Measurements from ENCODE around the gene DOLPP1.

DOLPP1 gene

DNA sequence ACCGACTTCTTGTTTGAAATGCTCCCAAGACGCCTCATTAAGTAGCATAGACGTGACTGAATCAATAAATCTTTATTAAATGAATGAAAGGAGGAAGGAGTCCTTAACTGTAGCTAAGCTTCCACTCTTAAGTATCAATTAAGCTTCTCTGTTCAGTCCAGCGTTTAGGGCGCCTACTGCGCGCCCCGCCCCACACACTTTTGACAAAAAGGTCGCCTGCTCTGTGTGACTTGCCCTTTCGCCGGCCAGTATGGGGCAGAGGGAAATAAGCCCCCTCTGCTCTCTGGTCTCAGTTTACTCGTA, 662 bp upstream of the DOLPP1 start (continued):
- TF ChIP-seq ZNF660 (tag by site-specific recombination; IDR thresholded peaks at IDR 0.05) (0 out of 2 replicates have a peak, but pooled peaks have one; percentile 40), ZNF664 (tag by site-specific recombination; IDR thresholded peaks at IDR 0.05) (no peak)

DNA sequence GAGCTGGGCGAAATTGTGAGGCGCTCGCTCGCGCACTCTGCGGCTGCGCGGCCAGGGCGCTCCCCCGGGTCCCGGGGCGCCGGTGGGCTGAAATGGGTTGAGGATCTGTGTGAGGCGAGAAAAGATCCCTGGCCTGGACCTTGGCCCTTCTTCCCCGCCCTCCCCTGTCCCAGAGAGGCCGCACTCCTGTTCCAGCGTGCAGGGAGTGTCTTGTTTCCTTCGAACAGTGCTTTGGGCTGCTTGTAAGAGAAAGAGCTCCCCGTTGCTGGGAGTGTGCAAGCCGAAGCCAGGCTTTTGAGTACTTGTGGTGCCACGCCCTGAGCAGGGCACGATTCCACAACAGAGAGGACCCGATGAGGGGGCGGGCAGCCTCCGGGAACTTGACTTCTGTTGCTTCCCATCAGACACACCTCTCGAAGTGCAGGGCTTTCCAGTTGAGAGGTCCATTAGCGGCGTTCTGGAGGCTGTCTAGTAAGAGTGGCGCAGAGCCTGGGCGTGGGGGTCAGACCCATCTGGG, 535 bp downstream of the DOLPP1 start:
- ChIA-PET POLR2A (interaction anchor here (0.8 to 2.4 kb wide), 13 partner anchors 9 to 263 kb away, joined by 3 to 23 read pairs (median 13); partner anchors contain the start of genes CRAT, ENDOG, MIGA2 and PTPA), CTCF (interaction anchor here (1.0 to 1.3 kb wide), 3 partner anchors 37 to 656 kb away, joined by 4 read pairs; no protein-coding TSS in a partner anchor)
- TF ChIP-seq, protein P1, sequence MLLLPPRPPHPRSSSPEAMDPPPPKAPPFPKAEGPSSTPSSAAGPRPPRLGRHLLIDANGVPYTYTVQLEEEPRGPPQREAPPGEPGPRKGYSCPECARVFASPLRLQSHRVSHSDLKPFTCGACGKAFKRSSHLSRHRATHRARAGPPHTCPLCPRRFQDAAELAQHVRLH (tag by site-specific recombination; IDR thresholded peaks at IDR 0.05) = 0 out of 2 replicates have a peak, but pooled peaks have one; percentile 42
- TF ChIP-seq, protein P2, sequence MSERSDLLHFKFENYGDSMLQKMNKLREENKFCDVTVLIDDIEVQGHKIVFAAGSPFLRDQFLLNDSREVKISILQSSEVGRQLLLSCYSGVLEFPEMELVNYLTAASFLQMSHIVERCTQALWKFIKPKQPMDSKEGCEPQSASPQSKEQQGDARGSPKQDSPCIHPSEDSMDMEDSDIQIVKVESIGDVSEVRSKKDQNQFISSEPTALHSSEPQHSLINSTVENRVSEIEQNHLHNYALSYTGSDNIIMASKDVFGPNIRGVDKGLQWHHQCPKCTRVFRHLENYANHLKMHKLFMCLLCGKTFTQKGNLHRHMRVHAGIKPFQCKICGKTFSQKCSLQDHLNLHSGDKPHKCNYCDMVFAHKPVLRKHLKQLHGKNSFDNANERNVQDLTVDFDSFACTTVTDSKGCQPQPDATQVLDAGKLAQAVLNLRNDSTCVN (tag by site-specific recombination; optimal IDR thresholded peaks at IDR 0.05) = peak; percentile 66
- no peak for TF ChIP-seq TRIM28 (IDR thresholded peaks at IDR 0.05; ENCODE audit: borderline replicate concordance, low read length)
- TF ChIP-seq ZNF335 (tag by site-specific recombination; conservative IDR thresholded peaks at IDR 0.05) = peak; percentile 63
- TF ChIP-seq, protein P3, sequence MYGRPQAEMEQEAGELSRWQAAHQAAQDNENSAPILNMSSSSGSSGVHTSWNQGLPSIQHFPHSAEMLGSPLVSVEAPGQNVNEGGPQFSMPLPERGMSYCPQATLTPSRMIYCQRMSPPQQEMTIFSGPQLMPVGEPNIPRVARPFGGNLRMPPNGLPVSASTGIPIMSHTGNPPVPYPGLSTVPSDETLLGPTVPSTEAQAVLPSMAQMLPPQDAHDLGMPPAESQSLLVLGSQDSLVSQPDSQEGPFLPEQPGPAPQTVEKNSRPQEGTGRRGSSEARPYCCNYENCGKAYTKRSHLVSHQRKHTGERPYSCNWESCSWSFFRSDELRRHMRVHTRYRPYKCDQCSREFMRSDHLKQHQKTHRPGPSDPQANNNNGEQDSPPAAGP (tag by site-specific recombination; IDR thresholded peaks at IDR 0.05) = no peak
- 0 out of 2 replicates have a peak, but pooled peaks have one; percentile 19 for TF ChIP-seq KLF7 (tag by site-specific recombination; IDR thresholded peaks at IDR 0.05; ENCODE audit: borderline replicate concordance)
- TF ChIP-seq ZFHX2 (tag by site-specific recombination; conservative IDR thresholded peaks at IDR 0.05) = 0 out of 2 replicates have a peak, but pooled peaks have one; percentile 5
- 0 out of 2 replicates have a peak, but pooled peaks have one; percentile 23 for TF ChIP-seq ZNF501 (tag by site-specific recombination; IDR thresholded peaks at IDR 0.05)
- TF ChIP-seq, protein P4, sequence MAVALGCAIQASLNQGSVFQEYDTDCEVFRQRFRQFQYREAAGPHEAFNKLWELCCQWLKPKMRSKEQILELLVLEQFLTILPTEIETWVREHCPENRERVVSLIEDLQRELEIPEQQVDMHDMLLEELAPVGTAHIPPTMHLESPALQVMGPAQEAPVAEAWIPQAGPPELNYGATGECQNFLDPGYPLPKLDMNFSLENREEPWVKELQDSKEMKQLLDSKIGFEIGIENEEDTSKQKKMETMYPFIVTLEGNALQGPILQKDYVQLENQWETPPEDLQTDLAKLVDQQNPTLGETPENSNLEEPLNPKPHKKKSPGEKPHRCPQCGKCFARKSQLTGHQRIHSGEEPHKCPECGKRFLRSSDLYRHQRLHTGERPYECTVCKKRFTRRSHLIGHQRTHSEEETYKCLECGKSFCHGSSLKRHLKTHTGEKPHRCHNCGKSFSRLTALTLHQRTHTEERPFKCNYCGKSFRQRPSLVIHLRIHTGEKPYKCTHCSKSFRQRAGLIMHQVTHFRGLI (tag by site-specific recombination; IDR thresholded peaks at IDR 0.05) = peak; percentile 13; the same call in 1 of the 2 replicates
- TF ChIP-seq ZNF423 (tag by site-specific recombination; IDR thresholded peaks at IDR 0.05) = no peak
- TF ChIP-seq KLF1 (tag by site-specific recombination; IDR thresholded peaks at IDR 0.05) = peak; percentile 47
- TF ChIP-seq ZNF221 (tag by site-specific recombination; IDR thresholded peaks at IDR 0.05; ENCODE audit: borderline replicate concordance) = no peak
- peak; percentile 85 for TF ChIP-seq ZBTB8A (tag by site-specific recombination; IDR thresholded peaks at IDR 0.05)
- H3K36me3 ChIP-seq (ENCODE audit: control insufficient read depth in 2 of 2, insufficient read depth in 1 of 2, low read length in 2 of 2) = peaks cover 0 to 31% of the 10 kb centered on the region in 2 experiments; a peak in 1 of 3 replicates
- no peaks in the 10 kb centered on the region for H3K9me3 ChIP-seq (ENCODE audit: control insufficient read depth, insufficient read depth, low read depth, low read length)
- H3K4me3 ChIP-seq (ENCODE audit: low read depth, low read length) = peak overlapping the region; percentile 93
- peak overlapping the region; percentile 63; the same call in 1 of the 2 replicates for H3K27ac ChIP-seq (ENCODE audit: extremely low read depth, low read depth, low read length)
- 0 out of 2 replicates have a peak, but pooled peaks cover 2% of the 10 kb centered on the region for H3K4me1 ChIP-seq (ENCODE audit: control insufficient read depth, insufficient read depth, low read length)

DNA sequence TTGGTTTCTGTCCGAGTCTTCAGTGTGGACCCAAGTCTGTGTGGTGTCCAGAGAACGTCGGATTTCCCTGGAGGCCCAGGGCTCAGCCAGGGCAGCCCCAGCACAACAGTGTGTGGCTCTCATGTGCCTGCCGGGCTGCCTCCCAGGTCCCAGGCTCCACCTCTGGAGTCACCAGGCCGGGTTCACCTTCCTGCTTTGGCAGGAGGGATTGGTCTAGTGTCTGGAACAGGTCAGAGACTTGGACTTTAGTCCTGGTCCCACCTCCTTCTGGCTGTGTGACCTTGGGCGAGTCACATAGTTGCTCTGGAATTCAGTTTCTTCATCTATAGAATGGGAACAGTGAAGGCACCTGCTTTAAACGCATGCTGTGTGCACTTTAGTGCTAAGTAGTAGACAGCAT, 3.2 kb downstream of the DOLPP1 start:
- Histone ChIP-seq H3K27ac (ENCODE audit: extremely low read depth, low read depth, low read length) (0 out of 2 replicates have a peak overlapping the region, but pooled peaks have one; percentile 7), H3K9me3 (ENCODE audit: control insufficient read depth, insufficient read depth, low read depth, low read length) (no peaks in the 10 kb centered on the region), H3K36me3 (ENCODE audit: control insufficient read depth in 2 of 2, insufficient read depth in 1 of 2, low read length in 2 of 2) (peaks cover 0 to 50% of the 10 kb centered on the region in 2 experiments; a peak in 1 of 3 replicates), H3K4me1 (ENCODE audit: control insufficient read depth, insufficient read depth, low read length) (0 out of 2 replicates have a peak, but pooled peaks cover 2% of the 10 kb centered on the region), H3K4me3 (ENCODE audit: low read depth, low read length) (no peak overlapping the region)
- POLR2A ChIA-PET = interaction anchor here (1.0 kb wide), 1 partner anchor 13 kb away, joined by 3 read pairs; no protein-coding TSS in a partner anchor
- TF ChIP-seq ZNF366 (tag by site-specific recombination; conservative IDR thresholded peaks at IDR 0.05) = no peak
- no peak for TF ChIP-seq ZNF302 (tag by site-specific recombination; IDR thresholded peaks at IDR 0.05; ENCODE audit: low read depth)
- TF ChIP-seq OVOL3 (tag by site-specific recombination; IDR thresholded peaks at IDR 0.05) = no peak
- TF ChIP-seq ZFP37 (tag by site-specific recombination; IDR thresholded peaks at IDR 0.05) = no peak
- no peak for TF ChIP-seq ZNF155 (tag by site-specific recombination; IDR thresholded peaks at IDR 0.05)
- TF ChIP-seq ZNF777 (tag by site-specific recombination; IDR thresholded peaks at IDR 0.05; ENCODE audit: borderline replicate concordance) = no peak
- TF ChIP-seq, protein P4 (tag by site-specific recombination; IDR thresholded peaks at IDR 0.05) = no peak
- no peak for TF ChIP-seq ZNF19 (tag by site-specific recombination; IDR thresholded peaks at IDR 0.05; ENCODE audit: low read depth)
- TF ChIP-seq BCL11B (tag by site-specific recombination; IDR thresholded peaks at IDR 0.05; ENCODE audit: low read depth) = no peak
- TF ChIP-seq SETDB1 (IDR thresholded peaks at IDR 0.05; ENCODE audit: insufficient read length, low read length) = no peak
- TF ChIP-seq ZNF701 (tag by site-specific recombination; IDR thresholded peaks at IDR 0.05) = no peak
- TF ChIP-seq ZNF677 (tag by site-specific recombination; IDR thresholded peaks at IDR 0.05) = no peak
- no peak for TF ChIP-seq ZNF223 (tag by site-specific recombination; IDR thresholded peaks at IDR 0.05)
- no peak for TF ChIP-seq ZNF548 (tag by site-specific recombination; IDR thresholded peaks at IDR 0.05)
- TF ChIP-seq HOXA7 (CRISPR knock-in tag; IDR thresholded peaks at IDR 0.05; ENCODE audit: borderline replicate concordance) = no peak
- CTCF ChIA-PET = no interaction called here

Data from HEK293 (cell line).